ENCODE results near the gene ARHGAP15. TPM values are rescaled to one million over a fixed set of nuclear protein-coding genes. Genes with fewer than 3 reads are reported as not detected.

ARHGAP15 gene
- total RNA-seq, 1 donor from 2014 or later: not detected

GRCh38 chr2:143696651-143697050, 567.4 kb downstream of the ARHGAP15 start:
- Histone ChIP-seq H3K9ac (ENCODE audit: low read length) (no peak overlapping the region), H3K4me2 (ENCODE audit: low read length) (no peak overlapping the region), H3K36me3 (ENCODE audit: insufficient read depth, low read length) (no peaks in the 10 kb centered on the region), H3K4me1 (ENCODE audit: insufficient read depth, low read length) (no peaks in the 10 kb centered on the region), H3K4me3 (ENCODE audit: insufficient read depth, low read depth, low read length) (no peak overlapping the region), H2AFZ (ENCODE audit: low read depth, low read length) (no peak overlapping the region), H4K20me1 (ENCODE audit: insufficient read depth, low read length) (no peaks in the 10 kb centered on the region), H3K9me3 (ENCODE audit: insufficient read depth, low read depth, low read length) (no peaks in the 10 kb centered on the region), H3K27me3 (ENCODE audit: insufficient read depth, low read length) (no peaks in the 10 kb centered on the region), H3K79me2 (ENCODE audit: insufficient read depth, low read length) (no peaks in the 10 kb centered on the region), H3K27ac (ENCODE audit: low read depth, low read length) (no peak overlapping the region)
- TF ChIP-seq EZH2 (IDR thresholded peaks at IDR 0.05; ENCODE audit: insufficient read depth, low read length): no peak
- TF ChIP-seq CTCF (IDR thresholded peaks at IDR 0.05; ENCODE audit: insufficient read depth, low read depth, low read length): no peak
- no peak for FAIRE-seq
- no peaks in the 10 kb centered on the region for H3K36me3 Mint-ChIP-seq (ENCODE audit: low read depth, unreplicated experiment)
- no peak for DNase-seq (ENCODE audit: low read depth)
- H3K4me3 Mint-ChIP-seq (ENCODE audit: unreplicated experiment): no peak overlapping the region
- peaks cover 6% of the 10 kb centered on the region for H3K27me3 Mint-ChIP-seq (ENCODE audit: low read depth, unreplicated experiment)
- H3K9me3 Mint-ChIP-seq (ENCODE audit: unreplicated experiment): no peaks in the 10 kb centered on the region
- H3K4me1 Mint-ChIP-seq (ENCODE audit: low read depth, unreplicated experiment): no peaks in the 10 kb centered on the region
- H3K27ac Mint-ChIP-seq (ENCODE audit: unreplicated experiment): no peak overlapping the region

DNA sequence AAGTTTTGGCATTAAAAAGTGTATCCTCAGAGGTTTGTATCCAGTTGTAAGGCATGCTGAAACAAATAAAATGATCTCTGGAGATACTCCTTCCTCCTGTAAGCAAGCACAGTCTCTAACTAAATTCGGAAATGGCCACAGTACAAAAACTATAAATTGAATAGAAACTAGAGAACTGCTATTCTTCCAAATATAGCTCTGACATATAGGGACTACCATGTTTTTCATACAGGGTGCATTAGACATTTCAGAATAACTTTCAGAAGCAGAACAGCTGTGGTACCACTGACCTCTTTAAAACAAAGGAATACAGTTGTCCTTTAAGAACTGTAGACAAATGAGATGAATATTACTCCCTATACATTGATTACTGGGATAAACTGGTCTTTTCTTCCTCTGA, 568.5 kb downstream of the ARHGAP15 start:
- Histone ChIP-seq H3K9ac (ENCODE audit: low read length) (no peak overlapping the region), H3K36me3 (ENCODE audit: insufficient read depth, low read length) (no peaks in the 10 kb centered on the region), H3K79me2 (ENCODE audit: insufficient read depth, low read length) (no peaks in the 10 kb centered on the region), H3K27ac (ENCODE audit: low read depth, low read length) (no peak overlapping the region), H3K4me2 (ENCODE audit: low read length) (no peak overlapping the region), H3K4me3 (ENCODE audit: insufficient read depth, low read depth, low read length) (no peak overlapping the region), H2AFZ (ENCODE audit: low read depth, low read length) (no peak overlapping the region), H3K9me3 (ENCODE audit: insufficient read depth, low read depth, low read length) (no peaks in the 10 kb centered on the region), H3K4me1 (ENCODE audit: insufficient read depth, low read length) (no peaks in the 10 kb centered on the region), H4K20me1 (ENCODE audit: insufficient read depth, low read length) (no peaks in the 10 kb centered on the region), H3K27me3 (ENCODE audit: insufficient read depth, low read length) (no peaks in the 10 kb centered on the region)
- Mint-ChIP-seq H3K27me3 (ENCODE audit: low read depth, unreplicated experiment) (peaks cover 1% of the 10 kb centered on the region), H3K27ac (ENCODE audit: unreplicated experiment) (no peak overlapping the region), H3K4me1 (ENCODE audit: low read depth, unreplicated experiment) (no peaks in the 10 kb centered on the region), H3K36me3 (ENCODE audit: low read depth, unreplicated experiment) (no peaks in the 10 kb centered on the region), H3K4me3 (ENCODE audit: unreplicated experiment) (no peak overlapping the region), H3K9me3 (ENCODE audit: unreplicated experiment) (no peaks in the 10 kb centered on the region)
- no peak for TF ChIP-seq EZH2 (IDR thresholded peaks at IDR 0.05; ENCODE audit: insufficient read depth, low read length)
- TF ChIP-seq CTCF (IDR thresholded peaks at IDR 0.05; ENCODE audit: insufficient read depth, low read depth, low read length): no peak
- no peak for DNase-seq (ENCODE audit: low read depth)
- no peak for FAIRE-seq

DNA sequence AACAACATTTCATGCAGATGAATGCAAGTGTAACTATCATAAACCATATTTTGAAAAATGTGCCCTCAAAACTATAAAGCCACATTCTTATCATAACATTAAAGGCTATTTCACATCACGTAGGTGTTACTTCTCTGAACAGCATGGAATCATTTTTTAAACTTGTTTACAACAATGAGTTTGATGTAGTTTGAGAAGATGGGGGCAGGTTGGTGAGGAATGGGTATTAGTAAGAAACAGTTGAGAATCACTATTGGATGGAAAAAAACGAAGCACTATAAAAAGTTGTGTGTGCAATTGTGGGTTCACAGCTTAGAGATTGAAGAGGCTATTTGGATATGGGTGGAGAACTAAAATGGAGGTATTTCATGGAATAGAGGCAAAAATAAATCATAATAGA, 569.1 kb downstream of the ARHGAP15 start:
- H3K27me3 ChIP-seq (ENCODE audit: insufficient read depth, low read length): no peaks in the 10 kb centered on the region
- H3K79me2 ChIP-seq (ENCODE audit: insufficient read depth, low read length): no peaks in the 10 kb centered on the region
- no peak for DNase-seq (ENCODE audit: low read depth)
- H3K9me3 ChIP-seq (ENCODE audit: insufficient read depth, low read depth, low read length): no peaks in the 10 kb centered on the region
- no peak overlapping the region for H3K4me3 ChIP-seq (ENCODE audit: insufficient read depth, low read depth, low read length)
- Mint-ChIP-seq H3K4me3 (ENCODE audit: unreplicated experiment) (no peak overlapping the region), H3K27me3 (ENCODE audit: low read depth, unreplicated experiment) (no peaks in the 10 kb centered on the region), H3K27ac (ENCODE audit: unreplicated experiment) (no peak overlapping the region), H3K36me3 (ENCODE audit: low read depth, unreplicated experiment) (no peaks in the 10 kb centered on the region), H3K4me1 (ENCODE audit: low read depth, unreplicated experiment) (no peaks in the 10 kb centered on the region), H3K9me3 (ENCODE audit: unreplicated experiment) (peaks cover 2% of the 10 kb centered on the region)
- no peak overlapping the region for H2AFZ ChIP-seq (ENCODE audit: low read depth, low read length)
- no peaks in the 10 kb centered on the region for H3K36me3 ChIP-seq (ENCODE audit: insufficient read depth, low read length)
- H4K20me1 ChIP-seq (ENCODE audit: insufficient read depth, low read length): no peaks in the 10 kb centered on the region
- no peak for FAIRE-seq
- TF ChIP-seq CTCF (IDR thresholded peaks at IDR 0.05; ENCODE audit: insufficient read depth, low read depth, low read length): no peak
- TF ChIP-seq EZH2 (IDR thresholded peaks at IDR 0.05; ENCODE audit: insufficient read depth, low read length): no peak
- no peak overlapping the region for H3K9ac ChIP-seq (ENCODE audit: low read length)
- H3K27ac ChIP-seq (ENCODE audit: low read depth, low read length): no peak overlapping the region
- H3K4me2 ChIP-seq (ENCODE audit: low read length): no peak overlapping the region
- no peaks in the 10 kb centered on the region for H3K4me1 ChIP-seq (ENCODE audit: insufficient read depth, low read length)
